Measurements from ENCODE around the gene SNAI1. TPM values are rescaled to one million over a fixed set of nuclear protein-coding genes. Genes with fewer than 3 reads are reported as not detected.

The SNAI1 gene
- total RNA-seq, 2 experiments from 2014 or later: 1.7 to 2.5 TPM

DNA sequence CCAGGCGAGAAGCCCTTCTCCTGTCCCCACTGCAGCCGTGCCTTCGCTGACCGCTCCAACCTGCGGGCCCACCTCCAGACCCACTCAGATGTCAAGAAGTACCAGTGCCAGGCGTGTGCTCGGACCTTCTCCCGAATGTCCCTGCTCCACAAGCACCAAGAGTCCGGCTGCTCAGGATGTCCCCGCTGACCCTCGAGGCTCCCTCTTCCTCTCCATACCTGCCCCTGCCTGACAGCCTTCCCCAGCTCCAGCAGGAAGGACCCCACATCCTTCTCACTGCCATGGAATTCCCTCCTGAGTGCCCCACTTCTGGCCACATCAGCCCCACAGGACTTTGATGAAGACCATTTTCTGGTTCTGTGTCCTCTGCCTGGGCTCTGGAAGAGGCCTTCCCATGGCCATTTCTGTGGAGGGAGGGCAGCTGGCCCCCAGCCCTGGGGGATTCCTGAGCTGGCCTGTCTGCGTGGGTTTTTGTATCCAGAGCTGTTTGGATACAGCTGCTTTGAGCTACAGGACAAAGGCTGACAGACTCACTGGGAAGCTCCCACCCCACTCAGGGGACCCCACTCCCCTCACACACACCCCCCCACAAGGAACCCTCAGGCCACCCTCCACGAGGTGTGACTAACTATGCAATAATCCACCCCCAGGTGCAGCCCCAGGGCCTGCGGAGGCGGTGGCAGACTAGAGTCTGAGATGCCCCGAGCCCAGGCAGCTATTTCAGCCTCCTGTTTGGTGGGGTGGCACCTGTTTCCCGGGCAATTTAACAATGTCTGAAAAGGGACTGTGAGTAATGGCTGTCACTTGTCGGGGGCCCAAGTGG, 5.3 kb downstream of the SNAI1 start:
- Histone ChIP-seq H3K27ac (ENCODE audit: low read depth in 1 of 2, low read length in 2 of 2) (no peak overlapping the region), H3K4me1 (ENCODE audit: insufficient read depth, low read length) (peaks cover 8% of the 10 kb centered on the region), H3K27me3 (ENCODE audit: control insufficient read depth in 1 of 2, insufficient read depth in 2 of 2, low read length in 2 of 2) (no peaks in the 10 kb centered on the region), H3K4me3 (ENCODE audit: low read length) (no peak overlapping the region), H3K36me3 (ENCODE audit: insufficient read depth, low read length) (no peaks in the 10 kb centered on the region), H3K9me3 (ENCODE audit: control insufficient read depth in 1 of 2, insufficient read depth in 1 of 2, low read length in 2 of 2) (no peaks in the 10 kb centered on the region)
- Mint-ChIP-seq H3K36me3 (ENCODE audit: low read depth) (no peaks in the 10 kb centered on the region), H3K4me3 (no peak overlapping the region), H3K9me3 (no peaks in the 10 kb centered on the region), H3K27ac (no peak overlapping the region), H3K27me3 (no peaks in the 10 kb centered on the region), H3K4me1 (ENCODE audit: low read depth) (peaks cover 5% of the 10 kb centered on the region)
- ATAC-seq (ENCODE audit: poor library complexity): no peak
- intact Hi-C loops (cut with DNase I, micrococcal nuclease): no loop called here
- POLR2A ChIA-PET: no interaction called here
- CTCF ChIA-PET: interaction anchor here (1.1 to 1.8 kb wide), 2 partner anchors 9 to 83 kb away, joined by 3 to 9 read pairs; no protein-coding TSS in a partner anchor
- TF ChIP-seq, protein P1, sequence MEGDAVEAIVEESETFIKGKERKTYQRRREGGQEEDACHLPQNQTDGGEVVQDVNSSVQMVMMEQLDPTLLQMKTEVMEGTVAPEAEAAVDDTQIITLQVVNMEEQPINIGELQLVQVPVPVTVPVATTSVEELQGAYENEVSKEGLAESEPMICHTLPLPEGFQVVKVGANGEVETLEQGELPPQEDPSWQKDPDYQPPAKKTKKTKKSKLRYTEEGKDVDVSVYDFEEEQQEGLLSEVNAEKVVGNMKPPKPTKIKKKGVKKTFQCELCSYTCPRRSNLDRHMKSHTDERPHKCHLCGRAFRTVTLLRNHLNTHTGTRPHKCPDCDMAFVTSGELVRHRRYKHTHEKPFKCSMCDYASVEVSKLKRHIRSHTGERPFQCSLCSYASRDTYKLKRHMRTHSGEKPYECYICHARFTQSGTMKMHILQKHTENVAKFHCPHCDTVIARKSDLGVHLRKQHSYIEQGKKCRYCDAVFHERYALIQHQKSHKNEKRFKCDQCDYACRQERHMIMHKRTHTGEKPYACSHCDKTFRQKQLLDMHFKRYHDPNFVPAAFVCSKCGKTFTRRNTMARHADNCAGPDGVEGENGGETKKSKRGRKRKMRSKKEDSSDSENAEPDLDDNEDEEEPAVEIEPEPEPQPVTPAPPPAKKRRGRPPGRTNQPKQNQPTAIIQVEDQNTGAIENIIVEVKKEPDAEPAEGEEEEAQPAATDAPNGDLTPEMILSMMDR (IDR thresholded peaks at IDR 0.05): no peak
- no peak for DNase-seq

DNA sequence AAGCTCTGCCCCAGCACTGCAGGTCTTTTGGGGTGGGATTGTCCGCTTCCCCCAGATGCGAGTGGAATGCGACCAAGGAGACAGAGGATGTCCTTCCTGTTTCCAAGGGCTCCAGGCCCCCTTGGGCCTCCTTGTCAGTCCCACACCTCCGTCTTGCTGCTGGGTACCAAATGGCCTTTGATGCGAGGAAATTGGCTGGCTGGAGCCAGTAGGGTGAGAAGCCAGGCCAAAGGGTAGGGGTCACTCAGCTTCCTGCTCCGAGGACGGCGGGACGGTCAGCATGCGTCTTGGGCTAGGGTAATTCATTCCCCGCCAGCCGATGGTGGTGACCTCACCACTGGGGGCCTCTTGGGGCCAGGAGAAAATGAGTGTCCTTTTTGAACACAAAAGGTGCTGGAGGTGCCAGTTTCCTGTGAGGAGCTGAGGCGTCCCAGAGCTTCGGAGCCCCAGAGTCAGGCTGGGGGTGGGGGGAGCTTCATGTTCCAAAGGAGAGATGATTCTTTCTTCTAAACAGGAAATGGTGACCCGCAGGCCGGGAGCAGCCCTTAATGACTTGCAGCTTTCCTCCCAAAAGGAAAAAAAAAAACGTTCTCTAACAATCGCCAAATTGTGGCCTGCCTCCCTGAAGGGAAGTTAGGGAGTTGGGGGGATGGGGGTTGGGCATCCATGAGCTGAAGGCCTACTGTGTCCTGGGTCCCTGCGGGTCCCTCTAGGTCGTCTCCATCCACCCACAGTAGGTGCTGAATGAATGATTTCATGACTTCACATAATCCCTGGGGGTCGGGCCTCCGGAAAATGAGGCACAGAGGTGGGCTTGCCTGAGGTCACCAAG, 6.7 kb downstream of the SNAI1 start:
- Histone ChIP-seq H3K9me3 (ENCODE audit: control insufficient read depth in 1 of 2, insufficient read depth in 1 of 2, low read length in 2 of 2) (no peaks in the 10 kb centered on the region), H3K36me3 (ENCODE audit: insufficient read depth, low read length) (no peaks in the 10 kb centered on the region), H3K27ac (ENCODE audit: low read depth in 1 of 2, low read length in 2 of 2) (no peak overlapping the region), H3K27me3 (ENCODE audit: control insufficient read depth in 1 of 2, insufficient read depth in 2 of 2, low read length in 2 of 2) (no peaks in the 10 kb centered on the region), H3K4me3 (ENCODE audit: low read length) (no peak overlapping the region), H3K4me1 (ENCODE audit: insufficient read depth, low read length) (peaks cover 4% of the 10 kb centered on the region)
- no peaks in the 10 kb centered on the region for H3K9me3 Mint-ChIP-seq
- H3K36me3 Mint-ChIP-seq (ENCODE audit: low read depth): no peaks in the 10 kb centered on the region
- H3K4me3 Mint-ChIP-seq: no peak overlapping the region
- ChIA-PET CTCF (interaction anchor here (1.1 to 1.8 kb wide), 2 partner anchors 11 to 82 kb away, joined by 3 to 9 read pairs; no protein-coding TSS in a partner anchor), POLR2A (no interaction called here)
- DNase-seq (peak in 1 of 14 experiments; percentile 9), ATAC-seq (ENCODE audit: poor library complexity) (no peak)
- H3K4me1 Mint-ChIP-seq (ENCODE audit: low read depth): no peaks in the 10 kb centered on the region
- intact Hi-C loops (cut with DNase I, micrococcal nuclease): no loop called here
- H3K27me3 Mint-ChIP-seq: no peaks in the 10 kb centered on the region
- no peak overlapping the region for H3K27ac Mint-ChIP-seq
- TF ChIP-seq, protein P1 (IDR thresholded peaks at IDR 0.05): no peak

DNA sequence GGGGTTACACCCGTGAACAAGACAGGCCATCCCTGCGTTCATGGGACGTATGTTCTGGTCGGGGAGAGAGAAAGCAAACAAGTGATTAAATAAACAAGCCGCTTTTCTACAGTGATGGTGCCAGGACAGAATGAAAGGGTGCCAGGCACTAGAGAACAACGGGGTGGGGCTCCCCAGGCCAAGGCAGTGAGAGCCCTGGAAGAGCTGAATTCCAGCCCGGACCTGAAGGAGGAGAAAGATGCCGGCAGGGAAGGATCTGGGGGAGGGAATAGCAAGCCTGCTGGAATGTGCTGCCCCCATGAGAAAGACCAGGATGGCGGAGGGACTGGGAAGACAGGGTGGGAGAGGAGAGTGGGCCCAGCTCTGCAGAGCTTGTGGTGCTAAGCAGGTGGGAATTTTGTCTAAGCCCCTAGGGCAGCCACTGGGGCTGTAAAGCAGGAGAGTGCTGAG, 7.5 kb downstream of the SNAI1 start:
- no peaks in the 10 kb centered on the region for H3K27me3 ChIP-seq (ENCODE audit: control insufficient read depth in 1 of 2, insufficient read depth in 2 of 2, low read length in 2 of 2)
- H3K27ac ChIP-seq (ENCODE audit: low read depth in 1 of 2, low read length in 2 of 2): no peak overlapping the region
- ATAC-seq (ENCODE audit: poor library complexity) (no peak), DNase-seq (no peak)
- POLR2A ChIA-PET: no interaction called here
- Mint-ChIP-seq H3K4me3 (no peak overlapping the region), H3K9me3 (no peaks in the 10 kb centered on the region), H3K36me3 (ENCODE audit: low read depth) (no peaks in the 10 kb centered on the region), H3K4me1 (ENCODE audit: low read depth) (no peaks in the 10 kb centered on the region), H3K27me3 (no peaks in the 10 kb centered on the region), H3K27ac (no peak overlapping the region)
- H3K36me3 ChIP-seq (ENCODE audit: insufficient read depth, low read length): no peaks in the 10 kb centered on the region
- H3K9me3 ChIP-seq (ENCODE audit: control insufficient read depth in 1 of 2, insufficient read depth in 1 of 2, low read length in 2 of 2): no peaks in the 10 kb centered on the region
- H3K4me1 ChIP-seq (ENCODE audit: insufficient read depth, low read length): peaks cover 4% of the 10 kb centered on the region
- no peak overlapping the region for H3K4me3 ChIP-seq (ENCODE audit: low read length)
- intact Hi-C loops (cut with DNase I, micrococcal nuclease): no loop called here
- CTCF ChIA-PET: interaction anchor here (1.8 kb wide), 1 partner anchor 11 kb away, joined by 9 read pairs; no protein-coding TSS in a partner anchor
- TF ChIP-seq, protein P1 (IDR thresholded peaks at IDR 0.05): no peak
